Mucosa of descending colon (tissue), 3 donors: ENCODE data around the gene DLX4. TPM values are rescaled to one million over a fixed set of nuclear protein-coding genes. Genes with fewer than 3 reads are reported as not detected.

Experiments
- ATAC-seq: fragments of 200-7000 bp; cut with Tn5 transposase; one replicate; pipeline ENCODE4 v1.9.1; 2020; ENCODE audit warnings: mild to moderate bottlenecking, moderate library complexity
- DNase-seq, 3 donors: peaks; one replicate each; pipeline ENCODE4 v3.0.0-alpha.2; 2020
- H3K36me3 ChIP-seq: fragments of 200-600 bp; one replicate; pipeline ENCODE4 v1.8.0; 2021; ENCODE audit warnings: low read depth, mild to moderate bottlenecking
- H3K4me1 ChIP-seq: fragments of 200-600 bp; one replicate; pipeline ENCODE4 v1.8.0; 2021; ENCODE audit warnings: low read depth, mild to moderate bottlenecking
- H3K4me3 ChIP-seq: fragments of 200-600 bp; one replicate; pipeline ENCODE4 v1.8.0; 2021; ENCODE audit warnings: mild to moderate bottlenecking
- H3K9me3 ChIP-seq: fragments of 200-600 bp; one replicate; pipeline ENCODE4 v1.8.0; 2021; ENCODE audit warnings: mild to moderate bottlenecking
- intact Hi-C, 2 donors: fragments of 100-400 bp; cut with DNase I in 1 of 2; cut with micrococcal nuclease in 1 of 2; formaldehyde crosslinking; loops; one replicate each; pipeline versions ENCODE4 v1.11.0 to v1.11.1; 2022; cut with DNase I, micrococcal nuclease
- total RNA-seq, 3 donors: library from RNA; stranded (reverse); fragmentation: NEBNext Ultra II Directional in 2 of 3; extraction: Animal tissue kit (Norgen Biotek cat#: 25700) in 2 of 3; gene quantifications; one replicate each; pipeline versions ENCODE4 v1.2.1 to v1.2.4, GENCODE V29; 2021 to 2023
- TF ChIP-seq, protein P1 (sequence below): fragments of 200-600 bp; IDR thresholded peaks from one replicate; pipeline ENCODE4 v1.8.0; 2022; ENCODE audit warnings: antibody characterized with exemption, mild to moderate bottlenecking
- donor health status: DM: no; HTN: no; CAD: no; lungs with moderate emphysema.
- donor health status: DM: no; HTN: no; CAD: no.
- donor health status: DM: no; HTN: yes; CAD: no.

Gene DLX4
- total RNA-seq, 3 donors from 2014 or later: 0.14 to 0.60 (median 0.24) TPM

DNA sequence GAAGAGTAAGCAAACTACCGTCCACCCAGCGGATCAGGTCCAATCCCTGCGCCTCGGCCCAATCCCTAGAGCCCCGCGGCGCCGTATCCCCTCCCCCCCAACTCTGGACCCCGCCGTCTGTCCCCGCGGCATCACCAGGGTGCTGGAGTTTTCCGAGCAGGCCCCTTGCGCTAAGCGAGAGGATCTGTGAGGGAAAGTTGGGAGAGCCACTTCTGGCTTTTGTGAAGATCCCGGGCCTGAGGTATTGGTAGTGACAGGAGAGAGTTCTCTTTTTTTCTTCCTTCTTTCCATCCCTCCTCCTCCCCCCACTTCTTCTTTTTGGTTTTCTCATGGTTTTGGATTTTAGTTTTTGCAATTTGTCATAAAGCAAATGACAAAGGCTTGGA lies 3.5 kb upstream of the DLX4 start:
- H3K36me3 ChIP-seq: no peaks in the 10 kb centered on the region
- ATAC-seq (no peak), DNase-seq (no peak)
- H3K9me3 ChIP-seq: no peaks in the 10 kb centered on the region
- TF ChIP-seq, protein P1, sequence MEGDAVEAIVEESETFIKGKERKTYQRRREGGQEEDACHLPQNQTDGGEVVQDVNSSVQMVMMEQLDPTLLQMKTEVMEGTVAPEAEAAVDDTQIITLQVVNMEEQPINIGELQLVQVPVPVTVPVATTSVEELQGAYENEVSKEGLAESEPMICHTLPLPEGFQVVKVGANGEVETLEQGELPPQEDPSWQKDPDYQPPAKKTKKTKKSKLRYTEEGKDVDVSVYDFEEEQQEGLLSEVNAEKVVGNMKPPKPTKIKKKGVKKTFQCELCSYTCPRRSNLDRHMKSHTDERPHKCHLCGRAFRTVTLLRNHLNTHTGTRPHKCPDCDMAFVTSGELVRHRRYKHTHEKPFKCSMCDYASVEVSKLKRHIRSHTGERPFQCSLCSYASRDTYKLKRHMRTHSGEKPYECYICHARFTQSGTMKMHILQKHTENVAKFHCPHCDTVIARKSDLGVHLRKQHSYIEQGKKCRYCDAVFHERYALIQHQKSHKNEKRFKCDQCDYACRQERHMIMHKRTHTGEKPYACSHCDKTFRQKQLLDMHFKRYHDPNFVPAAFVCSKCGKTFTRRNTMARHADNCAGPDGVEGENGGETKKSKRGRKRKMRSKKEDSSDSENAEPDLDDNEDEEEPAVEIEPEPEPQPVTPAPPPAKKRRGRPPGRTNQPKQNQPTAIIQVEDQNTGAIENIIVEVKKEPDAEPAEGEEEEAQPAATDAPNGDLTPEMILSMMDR: no peak
- no peak overlapping the region for H3K4me3 ChIP-seq
- peaks cover 12% of the 10 kb centered on the region for H3K4me1 ChIP-seq
- intact Hi-C loops: no loop called here

DNA sequence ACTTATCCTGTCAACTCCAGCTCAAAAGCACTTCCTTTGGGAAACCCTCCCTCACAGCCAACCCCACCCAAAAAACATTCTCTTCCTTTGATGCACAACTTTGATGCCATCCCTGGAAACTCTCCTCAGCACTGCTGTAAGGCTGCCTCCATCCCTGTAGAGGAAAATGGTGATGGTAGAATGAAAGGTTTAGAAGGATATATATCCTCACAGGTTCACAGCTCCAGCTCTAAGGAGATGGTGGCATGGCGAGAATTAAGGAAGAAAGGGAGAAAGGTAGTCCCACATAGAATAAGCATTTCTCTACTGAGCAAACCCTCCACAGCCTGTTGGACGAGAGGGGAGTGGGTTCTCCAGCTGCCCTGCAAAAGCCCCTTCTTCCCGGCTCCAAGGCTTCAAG lies 2.2 kb upstream of the DLX4 start:
- H3K4me1 ChIP-seq: peaks cover 12% of the 10 kb centered on the region
- intact Hi-C loops: no loop called here

DNA sequence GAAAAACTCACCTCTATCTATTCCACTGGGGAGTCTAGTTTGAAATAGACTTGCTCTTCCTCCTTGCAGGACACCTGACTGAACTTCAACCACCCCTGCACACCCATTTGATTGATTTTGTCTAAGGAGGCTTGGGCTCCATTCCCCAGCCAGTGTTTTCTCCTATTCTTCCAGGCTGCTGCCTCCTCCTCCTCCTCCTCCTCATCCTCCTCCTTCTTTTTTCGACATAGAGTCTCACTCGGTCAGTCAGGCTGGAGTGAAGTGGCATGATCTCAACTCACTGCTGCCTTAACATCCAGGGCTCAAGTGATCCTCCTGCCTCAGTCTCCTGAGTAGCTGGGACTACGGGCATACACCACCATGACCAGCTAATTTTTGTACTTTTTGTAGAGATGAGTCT lies 1.8 kb upstream of the DLX4 start:
- no peak for ATAC-seq
- no peaks in the 10 kb centered on the region for H3K36me3 ChIP-seq
- peaks cover 12% of the 10 kb centered on the region for H3K4me1 ChIP-seq
- no peak for DNase-seq
- H3K9me3 ChIP-seq: no peaks in the 10 kb centered on the region
- no peak overlapping the region for H3K4me3 ChIP-seq
- TF ChIP-seq, protein P1: no peak
- intact Hi-C loops: no loop called here

More for the DNA sequence above, 2.2 kb upstream of the DLX4 start:
- Histone ChIP-seq H3K4me3 (no peak overlapping the region), H3K9me3 (no peaks in the 10 kb centered on the region), H3K36me3 (no peaks in the 10 kb centered on the region)
- TF ChIP-seq, protein P1: no peak
- no peak for DNase-seq
- ATAC-seq: no peak

DNA sequence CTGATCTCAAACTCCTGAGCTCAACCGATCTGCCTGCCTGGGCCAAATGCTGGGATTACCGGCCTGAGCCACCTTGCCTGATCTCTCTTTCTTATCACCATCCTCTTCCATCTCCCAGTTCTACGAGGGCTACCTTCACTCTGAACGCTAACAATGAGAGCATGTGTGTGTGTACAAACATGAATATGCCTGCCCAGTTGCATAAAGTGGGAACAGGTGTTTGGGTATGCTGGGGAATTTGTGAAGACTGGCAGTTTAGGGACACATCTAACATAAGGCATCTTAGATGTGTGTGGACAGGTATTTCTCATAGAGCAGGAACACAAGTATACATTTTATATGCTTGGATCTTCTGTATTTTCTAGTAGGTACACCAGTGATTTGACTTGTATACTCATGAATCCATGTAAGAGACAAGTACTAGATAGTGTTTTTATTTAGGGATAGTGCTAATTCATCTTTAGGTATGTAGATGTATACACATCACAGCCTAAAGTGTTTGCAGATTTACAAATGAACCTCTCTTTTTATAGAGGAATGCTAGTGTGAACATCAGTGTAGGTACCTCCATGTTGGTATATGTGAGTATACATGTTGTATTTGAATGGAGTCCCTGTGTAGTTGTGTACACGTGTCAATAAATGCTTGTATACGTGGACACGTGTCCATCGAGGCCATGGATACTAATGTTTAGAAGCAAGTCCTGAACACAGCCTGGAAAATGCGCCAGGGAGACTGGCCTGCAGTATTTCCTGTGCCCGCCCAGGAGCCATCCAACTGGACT lies 1.2 kb upstream of the DLX4 start:
- TF ChIP-seq, protein P1: no peak
- Histone ChIP-seq H3K9me3 (no peaks in the 10 kb centered on the region), H3K4me3 (no peak overlapping the region), H3K36me3 (no peaks in the 10 kb centered on the region), H3K4me1 (peaks cover 12% of the 10 kb centered on the region)
- no peak for DNase-seq
- intact Hi-C loops: no loop called here
- ATAC-seq: no peak

DNA sequence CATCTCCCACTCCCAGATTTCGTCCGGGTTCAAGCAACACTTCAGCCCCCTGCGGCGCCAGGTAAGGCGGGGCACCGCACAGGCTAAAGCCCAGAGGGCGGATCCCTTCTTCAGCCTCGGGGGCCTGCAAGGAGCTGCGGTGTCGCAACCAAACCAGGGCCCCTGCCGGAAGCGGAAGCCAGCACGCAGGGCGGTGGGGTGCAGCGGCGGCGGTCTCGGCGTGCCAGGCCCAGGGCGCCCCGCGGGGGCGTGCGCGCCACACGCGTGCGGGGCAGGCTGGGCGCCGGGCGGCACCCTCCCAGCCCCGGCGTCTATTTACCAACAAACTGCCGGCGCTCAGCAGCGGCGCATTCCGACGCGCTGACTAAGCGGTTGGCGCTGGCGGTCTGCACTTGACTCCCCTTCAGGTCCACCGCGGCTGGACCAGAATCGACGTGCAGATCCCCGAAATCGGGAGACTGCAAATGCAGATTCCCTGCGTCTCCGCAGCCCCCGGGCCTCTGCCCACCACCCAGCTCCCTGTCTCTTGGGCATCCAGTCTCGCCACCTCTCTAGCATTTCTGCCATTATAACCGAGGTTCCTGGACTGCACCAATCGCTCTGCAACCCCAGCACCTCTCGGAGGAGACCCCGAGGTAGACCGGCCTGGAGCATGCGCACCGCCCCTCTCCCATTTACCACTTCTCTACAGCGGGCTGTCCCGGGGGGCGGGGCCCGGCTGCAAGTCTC lies 421 bp upstream of the DLX4 start:
- peak; percentile 80 for ATAC-seq
- intact Hi-C loops: no loop called here
- no peaks in the 10 kb centered on the region for H3K9me3 ChIP-seq
- H3K4me3 ChIP-seq: no peak overlapping the region
- TF ChIP-seq, protein P1: no peak
- peak; percentile 64 to 80 (median 72) for DNase-seq
- peaks cover 12% of the 10 kb centered on the region for H3K4me1 ChIP-seq
- H3K36me3 ChIP-seq: no peaks in the 10 kb centered on the region
